HG03139 (cell line): Measurements from ENCODE around the gene UBE3D.
A peak's percentile ranks its signal among the peaks of the same experiment; 100 is the strongest.
"Not testable (repeated sequence)": the region's sequence is repeated elsewhere in the genome, so short reads cannot be mapped to it uniquely, and the experiment has no call there.

Experiments
- ATAC-seq: cut with Tn5 transposase; IDR thresholded peaks from one replicate; pipeline ENCODE4 v1.9.1; 2021; ENCODE audit not compliant: unreplicated experiment

The UBE3D gene

GRCh38 chr6:83057705-83058321 lies 7.8 kb downstream of the UBE3D start:
- ATAC-seq: peak; percentile 74

GRCh38 chr6:83055366-83055964 lies 10.2 kb downstream of the UBE3D start:
- ATAC-seq: no peak

- no peak for ATAC-seq
Observed at GRCh38 chr6:83053678-83054077, 12.0 kb downstream of the UBE3D start.

GRCh38 chr6:83051377-83052172 lies 14.1 kb downstream of the UBE3D start:
- no peak for ATAC-seq

- no peak for ATAC-seq
Observed at GRCh38 chr6:83047065-83047754, 18.4 kb downstream of the UBE3D start.

- no peak for ATAC-seq
Observed at GRCh38 chr6:83044091-83044768, 21.4 kb downstream of the UBE3D start.

GRCh38 chr6:83042467-83043053 lies 23.1 kb downstream of the UBE3D start:
- ATAC-seq: no peak

- ATAC-seq: no peak
Observed at GRCh38 chr6:83038246-83038645, 27.4 kb downstream of the UBE3D start.

- no peak for ATAC-seq
Observed at GRCh38 chr6:83031689-83032088, 34.0 kb downstream of the UBE3D start.

- no peak for ATAC-seq
Observed at GRCh38 chr6:83019741-83020140, 45.9 kb downstream of the UBE3D start.

GRCh38 chr6:83011131-83011530 lies 54.5 kb downstream of the UBE3D start:
- not testable (repeated sequence) for ATAC-seq

GRCh38 chr6:83008626-83009025 lies 57.0 kb downstream of the UBE3D start:
- no peak for ATAC-seq

GRCh38 chr6:83006270-83006905 lies 59.3 kb downstream of the UBE3D start:
- ATAC-seq: no peak

- no peak for ATAC-seq
Observed at GRCh38 chr6:82996156-82996555, 69.5 kb downstream of the UBE3D start.

- no peak for ATAC-seq
Observed at GRCh38 chr6:82995066-82995465, 70.6 kb downstream of the UBE3D start.

- no peak for ATAC-seq
Observed at GRCh38 chr6:82989736-82990290, 75.8 kb downstream of the UBE3D start.

- ATAC-seq: no peak
Observed at GRCh38 chr6:82988930-82989351, 76.7 kb downstream of the UBE3D start.

GRCh38 chr6:82987951-82988350 lies 77.7 kb downstream of the UBE3D start:
- ATAC-seq: no peak

GRCh38 chr6:82987416-82987815 lies 78.2 kb downstream of the UBE3D start:
- no peak for ATAC-seq

GRCh38 chr6:82984720-82985119 lies 80.9 kb downstream of the UBE3D start:
- no peak for ATAC-seq
